OCI-LY7 (cell line): ENCODE measurements around the gene ARX.

ENCODE experiments used
- EZH2phosphoT487 ChIP-seq: fragments of 200-600 bp; sonication (generic); IDR thresholded peaks from 2 replicates; pipeline ENCODE4 v1.6.1; 2018; ENCODE audit warnings: low read depth, borderline replicate concordance, mild to moderate bottlenecking, mixed run types, antibody characterized with exemption, low read length, moderate library complexity, mixed read lengths
- TF ChIP-seq, protein P1 (sequence below): fragments of 200-600 bp; sonication (generic); conservative IDR thresholded peaks from 2 replicates; pipeline ENCODE4 v1.5.1; 2014; ENCODE audit warnings: mild to moderate bottlenecking, antibody characterized with exemption, low read length, moderate library complexity, mixed read lengths

DNA sequence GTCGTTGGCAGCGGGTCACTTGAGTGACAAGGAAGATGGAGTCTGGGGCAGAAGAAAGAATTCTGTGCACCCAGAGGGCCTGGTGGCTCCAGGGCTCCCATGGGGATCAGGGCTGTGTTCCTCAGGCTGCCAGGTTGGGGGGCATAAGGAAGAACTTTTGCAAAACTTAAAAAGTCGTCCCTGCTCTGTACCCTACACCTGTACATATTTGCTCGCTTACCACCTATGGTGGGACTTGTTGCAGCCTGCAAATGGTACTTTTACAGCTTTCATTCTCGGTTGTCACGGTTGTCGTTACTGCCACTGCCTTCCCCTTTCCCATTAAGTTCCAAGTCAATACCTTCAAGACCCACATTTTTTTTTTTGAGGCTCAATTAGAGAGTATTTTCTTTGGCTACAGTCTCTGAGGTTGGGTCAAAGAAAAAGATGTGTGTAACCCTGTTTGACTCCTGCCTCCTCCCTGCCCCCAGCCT, 9.1 kb downstream of the ARX start:
- TF ChIP-seq, protein P1, sequence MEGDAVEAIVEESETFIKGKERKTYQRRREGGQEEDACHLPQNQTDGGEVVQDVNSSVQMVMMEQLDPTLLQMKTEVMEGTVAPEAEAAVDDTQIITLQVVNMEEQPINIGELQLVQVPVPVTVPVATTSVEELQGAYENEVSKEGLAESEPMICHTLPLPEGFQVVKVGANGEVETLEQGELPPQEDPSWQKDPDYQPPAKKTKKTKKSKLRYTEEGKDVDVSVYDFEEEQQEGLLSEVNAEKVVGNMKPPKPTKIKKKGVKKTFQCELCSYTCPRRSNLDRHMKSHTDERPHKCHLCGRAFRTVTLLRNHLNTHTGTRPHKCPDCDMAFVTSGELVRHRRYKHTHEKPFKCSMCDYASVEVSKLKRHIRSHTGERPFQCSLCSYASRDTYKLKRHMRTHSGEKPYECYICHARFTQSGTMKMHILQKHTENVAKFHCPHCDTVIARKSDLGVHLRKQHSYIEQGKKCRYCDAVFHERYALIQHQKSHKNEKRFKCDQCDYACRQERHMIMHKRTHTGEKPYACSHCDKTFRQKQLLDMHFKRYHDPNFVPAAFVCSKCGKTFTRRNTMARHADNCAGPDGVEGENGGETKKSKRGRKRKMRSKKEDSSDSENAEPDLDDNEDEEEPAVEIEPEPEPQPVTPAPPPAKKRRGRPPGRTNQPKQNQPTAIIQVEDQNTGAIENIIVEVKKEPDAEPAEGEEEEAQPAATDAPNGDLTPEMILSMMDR, result no peak
- no peak for TF ChIP-seq EZH2phosphoT487
